Measurements from ENCODE around the gene NHSL1. TPM values are rescaled to one million over a fixed set of nuclear protein-coding genes. Genes with fewer than 3 reads are reported as not detected.

NHSL1 gene
- total RNA-seq, 2 experiments from 2014 or later, result 0.53 to 0.95 TPM

GRCh38 chr6:138403324-138403800 is 95.9 kb downstream of the NHSL1 start:
- peak overlapping the region; percentile 58 for H3K27ac Mint-ChIP-seq
- intact Hi-C loops (cut with micrococcal nuclease), result loop anchor here (2.0 to 10.0 kb wide), 4 partner anchors 181 to 399 kb away; partner anchors contain the start of gene ARFGEF3
- ChIA-PET POLR2A (no interaction called here), CTCF (interaction anchor here (1.0 to 1.3 kb wide), 7 partner anchors 8 to 287 kb away, joined by 3 to 6 read pairs (median 3); no protein-coding TSS in a partner anchor)
- no peaks in the 10 kb centered on the region for H3K27me3 Mint-ChIP-seq
- H3K4me3 Mint-ChIP-seq, result peak overlapping the region; percentile 75
- peak; percentile 49 for DNase-seq
- peaks cover 17% of the 10 kb centered on the region for H3K36me3 Mint-ChIP-seq
- H3K9me3 Mint-ChIP-seq, result no peaks in the 10 kb centered on the region
- peaks cover 21% of the 10 kb centered on the region for H3K4me1 Mint-ChIP-seq (ENCODE audit: low read depth)

- Mint-ChIP-seq H3K36me3 (peaks cover 14% of the 10 kb centered on the region), H3K27ac (no peak overlapping the region), H3K9me3 (no peaks in the 10 kb centered on the region), H3K27me3 (no peaks in the 10 kb centered on the region), H3K4me1 (ENCODE audit: low read depth) (peaks cover 19% of the 10 kb centered on the region), H3K4me3 (peak overlapping the region; percentile 75)
- POLR2A ChIA-PET, result interaction anchor here (0.8 kb wide), 1 partner anchor 8 kb away, joined by 3 read pairs; no protein-coding TSS in a partner anchor
- CTCF ChIA-PET, result interaction anchor here (1.0 to 1.3 kb wide), 4 partner anchors 27 to 286 kb away, joined by 3 to 6 read pairs (median 4); no protein-coding TSS in a partner anchor
- intact Hi-C loops (cut with micrococcal nuclease), result loop anchor here (2.0 to 10.0 kb wide), 4 partner anchors 182 to 398 kb away; partner anchors contain the start of gene ARFGEF3
- DNase-seq, result no peak
These were observed 96.5 kb downstream of the NHSL1 start for GRCh38 chr6:138402838-138403187.

GRCh38 chr6:138401960-138402837 is 97.1 kb downstream of the NHSL1 start:
- ChIA-PET POLR2A (interaction anchor here (0.8 kb wide), 1 partner anchor 9 kb away, joined by 3 read pairs; no protein-coding TSS in a partner anchor), CTCF (interaction anchor here (1.0 to 1.3 kb wide), 3 partner anchors 107 to 286 kb away, joined by 3 to 6 read pairs (median 3); no protein-coding TSS in a partner anchor)
- no peak overlapping the region for H3K4me3 Mint-ChIP-seq
- no peak for DNase-seq
- no peak overlapping the region for H3K27ac Mint-ChIP-seq
- H3K9me3 Mint-ChIP-seq, result no peaks in the 10 kb centered on the region
- intact Hi-C loops (cut with micrococcal nuclease), result loop anchor here (2.0 to 10.0 kb wide), 4 partner anchors 183 to 397 kb away; partner anchors contain the start of gene ARFGEF3
- H3K4me1 Mint-ChIP-seq (ENCODE audit: low read depth), result peaks cover 19% of the 10 kb centered on the region
- no peaks in the 10 kb centered on the region for H3K27me3 Mint-ChIP-seq
- H3K36me3 Mint-ChIP-seq, result peaks cover 9% of the 10 kb centered on the region

GRCh38 chr6:138400326-138400725 is 99.0 kb downstream of the NHSL1 start:
- Mint-ChIP-seq H3K9me3 (no peaks in the 10 kb centered on the region), H3K4me3 (no peak overlapping the region), H3K4me1 (ENCODE audit: low read depth) (peaks cover 9% of the 10 kb centered on the region), H3K27me3 (no peaks in the 10 kb centered on the region), H3K36me3 (peaks cover 1% of the 10 kb centered on the region), H3K27ac (no peak overlapping the region)
- intact Hi-C loops (cut with micrococcal nuclease), result loop anchor here (5.0 to 10.0 kb wide), 3 partner anchors 238 to 396 kb away; partner anchors contain the start of gene ARFGEF3
- ChIA-PET POLR2A (no interaction called here), CTCF (no interaction called here)
- no peak for DNase-seq

GRCh38 chr6:138397128-138398122 is 101.9 kb downstream of the NHSL1 start:
- no peak for DNase-seq
- Mint-ChIP-seq H3K27me3 (peaks cover 2% of the 10 kb centered on the region), H3K27ac (no peak overlapping the region), H3K4me1 (ENCODE audit: low read depth) (no peaks in the 10 kb centered on the region), H3K4me3 (no peak overlapping the region), H3K9me3 (no peaks in the 10 kb centered on the region), H3K36me3 (no peaks in the 10 kb centered on the region)
- intact Hi-C loops (cut with micrococcal nuclease), result no loop called here
- ChIA-PET POLR2A (no interaction called here), CTCF (no interaction called here)

GRCh38 chr6:138396709-138397108 is 102.6 kb downstream of the NHSL1 start:
- H3K4me3 Mint-ChIP-seq, result no peak overlapping the region
- H3K27me3 Mint-ChIP-seq, result peaks cover 4% of the 10 kb centered on the region
- intact Hi-C loops (cut with micrococcal nuclease), result no loop called here
- DNase-seq, result no peak
- H3K9me3 Mint-ChIP-seq, result no peaks in the 10 kb centered on the region
- H3K36me3 Mint-ChIP-seq, result no peaks in the 10 kb centered on the region
- no peaks in the 10 kb centered on the region for H3K4me1 Mint-ChIP-seq (ENCODE audit: low read depth)
- H3K27ac Mint-ChIP-seq, result no peak overlapping the region
- POLR2A ChIA-PET, result no interaction called here
- CTCF ChIA-PET, result no interaction called here

GRCh38 chr6:138393871-138394783 is 105.2 kb downstream of the NHSL1 start:
- Mint-ChIP-seq H3K27me3 (peaks cover 6% of the 10 kb centered on the region), H3K4me3 (no peak overlapping the region), H3K27ac (no peak overlapping the region), H3K36me3 (no peaks in the 10 kb centered on the region), H3K4me1 (ENCODE audit: low read depth) (no peaks in the 10 kb centered on the region), H3K9me3 (no peaks in the 10 kb centered on the region)
- intact Hi-C loops (cut with micrococcal nuclease), result no loop called here
- DNase-seq, result no peak
- POLR2A ChIA-PET, result no interaction called here
- CTCF ChIA-PET, result interaction anchor here (2.1 kb wide), 1 partner anchor 10 kb away, joined by 5 read pairs; the partner anchor contains the start of gene HEBP2

- Mint-ChIP-seq H3K27me3 (peaks cover 6% of the 10 kb centered on the region), H3K4me1 (ENCODE audit: low read depth) (no peaks in the 10 kb centered on the region), H3K9me3 (no peaks in the 10 kb centered on the region), H3K36me3 (no peaks in the 10 kb centered on the region), H3K27ac (no peak overlapping the region), H3K4me3 (no peak overlapping the region)
- no peak for DNase-seq
- intact Hi-C loops (cut with micrococcal nuclease), result no loop called here
- POLR2A ChIA-PET, result no interaction called here
- CTCF ChIA-PET, result no interaction called here
These were observed 109.7 kb downstream of the NHSL1 start for GRCh38 chr6:138389551-138389950.

GRCh38 chr6:138387577-138388368 is 111.5 kb downstream of the NHSL1 start:
- no peak overlapping the region for H3K27ac Mint-ChIP-seq
- ChIA-PET CTCF (no interaction called here), POLR2A (interaction anchor here (0.6 kb wide), 1 partner anchor 252 kb away, joined by 4 read pairs; no protein-coding TSS in a partner anchor)
- no peak overlapping the region for H3K4me3 Mint-ChIP-seq
- intact Hi-C loops (cut with micrococcal nuclease), result no loop called here
- H3K4me1 Mint-ChIP-seq (ENCODE audit: low read depth), result no peaks in the 10 kb centered on the region
- no peaks in the 10 kb centered on the region for H3K36me3 Mint-ChIP-seq
- no peak for DNase-seq
- H3K9me3 Mint-ChIP-seq, result no peaks in the 10 kb centered on the region
- H3K27me3 Mint-ChIP-seq, result peaks cover 6% of the 10 kb centered on the region

GRCh38 chr6:138386897-138387296 is 112.4 kb downstream of the NHSL1 start:
- Mint-ChIP-seq H3K4me1 (ENCODE audit: low read depth) (no peaks in the 10 kb centered on the region), H3K36me3 (no peaks in the 10 kb centered on the region), H3K27me3 (peaks cover 7% of the 10 kb centered on the region), H3K4me3 (no peak overlapping the region), H3K9me3 (no peaks in the 10 kb centered on the region), H3K27ac (no peak overlapping the region)
- CTCF ChIA-PET, result no interaction called here
- intact Hi-C loops (cut with micrococcal nuclease), result no loop called here
- no peak for DNase-seq
- POLR2A ChIA-PET, result interaction anchor here (0.6 kb wide), 1 partner anchor 251 kb away, joined by 4 read pairs; no protein-coding TSS in a partner anchor
